IPS DF 19.7 (cell line): ENCODE data around the gene RNPS1.

ENCODE experiments used
- DNase-seq: peaks from one replicate; pipeline ENCODE4 v3.0.0-alpha.2; 2013; ENCODE audit warnings: low read depth, low spot score

Gene RNPS1

GRCh38 chr16:2213817-2214718 lies 53.9 kb downstream of the RNPS1 start:
- no peak for DNase-seq

- no peak for DNase-seq
Observed at GRCh38 chr16:2212362-2213324, 55.3 kb downstream of the RNPS1 start.

- no peak for DNase-seq
Observed at GRCh38 chr16:2211923-2212347, 56.0 kb downstream of the RNPS1 start.

- DNase-seq = no peak
Observed at GRCh38 chr16:2210386-2211365, 57.2 kb downstream of the RNPS1 start, which contains the start of gene BRICD5. TSS of gene BRICD5 (minus strand) at chr16:2210863. CDS start at chr16:2210833, 30 bp downstream.

- DNase-seq = no peak
Observed at GRCh38 chr16:2210009-2210332, 58.0 kb downstream of the RNPS1 start.

GRCh38 chr16:2209258-2210008 lies 58.5 kb downstream of the RNPS1 start:
- no peak for DNase-seq

GRCh38 chr16:2208772-2209171 lies 59.2 kb downstream of the RNPS1 start:
- no peak for DNase-seq

- no peak for DNase-seq
Observed at GRCh38 chr16:2208308-2208707, 59.6 kb downstream of the RNPS1 start.

GRCh38 chr16:2207872-2208271 lies 60.1 kb downstream of the RNPS1 start:
- no peak for DNase-seq

- no peak for DNase-seq
Observed at GRCh38 chr16:2206780-2207433, 61.0 kb downstream of the RNPS1 start.

GRCh38 chr16:2206420-2206779 lies 61.5 kb downstream of the RNPS1 start:
- DNase-seq = no peak

- no peak for DNase-seq
Observed at GRCh38 chr16:2205967-2206313, 62.0 kb downstream of the RNPS1 start.

GRCh38 chr16:2205104-2205966 lies 62.6 kb downstream of the RNPS1 start, which contains the start of gene MLST8:
TSS of gene MLST8 (plus strand) at chr16:2205454. CDS start at chr16:2206086, 632 bp downstream.
- no peak for DNase-seq

- DNase-seq = no peak
Observed at GRCh38 chr16:2204416-2205103, 63.4 kb downstream of the RNPS1 start.
